ENCODE data around the gene TMSB4X.

TMSB4X gene

DNA sequence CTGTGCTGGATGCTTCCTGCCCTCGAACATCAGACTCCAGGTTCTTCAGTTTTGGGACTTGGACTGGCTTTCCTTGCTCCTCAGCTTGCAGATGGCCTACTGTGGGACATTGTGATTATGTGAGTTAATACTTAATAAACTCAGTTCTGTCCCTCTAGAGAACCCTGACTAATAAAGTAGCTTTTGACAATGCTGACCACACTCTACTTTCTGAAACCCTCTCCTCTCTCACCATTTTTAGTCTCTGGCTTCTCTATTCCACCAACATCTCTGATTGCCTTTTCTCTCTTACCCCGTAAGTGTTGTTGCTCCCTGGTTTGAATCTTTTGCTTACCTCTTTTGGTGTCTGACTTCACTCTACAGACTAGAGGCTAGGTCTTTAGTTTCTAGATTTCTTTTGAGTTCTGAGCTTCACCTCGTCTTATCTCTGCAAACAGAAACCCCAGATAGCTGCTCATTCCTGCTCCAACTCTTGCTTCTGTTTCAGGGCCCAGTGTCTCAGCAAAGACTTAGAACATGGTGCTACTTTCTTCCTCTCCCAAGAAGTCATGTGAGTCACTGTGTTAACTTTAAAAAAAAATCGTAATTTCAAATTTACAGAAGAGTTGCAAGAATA lies 11.4 kb downstream of the TMSB4X start:
- Histone ChIP-seq H3K4me3 (ENCODE audit: low read length) (no peak overlapping the region), H3K4me1 (ENCODE audit: control insufficient read depth, insufficient read depth, low read length) (no peaks in the 10 kb centered on the region; the same call in 1 of the 2 replicates), H3K36me3 (ENCODE audit: control insufficient read depth, insufficient read depth, low read length) (no peaks in the 10 kb centered on the region), H3K27me3 (ENCODE audit: control insufficient read depth, insufficient read depth, low read length) (no peaks in the 10 kb centered on the region), H3K27ac (ENCODE audit: low read length) (no peak overlapping the region), H3K9me3 (ENCODE audit: control insufficient read depth, insufficient read depth, low read length) (no peaks in the 10 kb centered on the region)
- DNase-seq (ENCODE audit: low read depth, low spot score), result no peak
- no CpG with 5 or more reads among the region's 4 CpGs for WGBS (ENCODE audit: insufficient coverage, insufficient read length)

DNA sequence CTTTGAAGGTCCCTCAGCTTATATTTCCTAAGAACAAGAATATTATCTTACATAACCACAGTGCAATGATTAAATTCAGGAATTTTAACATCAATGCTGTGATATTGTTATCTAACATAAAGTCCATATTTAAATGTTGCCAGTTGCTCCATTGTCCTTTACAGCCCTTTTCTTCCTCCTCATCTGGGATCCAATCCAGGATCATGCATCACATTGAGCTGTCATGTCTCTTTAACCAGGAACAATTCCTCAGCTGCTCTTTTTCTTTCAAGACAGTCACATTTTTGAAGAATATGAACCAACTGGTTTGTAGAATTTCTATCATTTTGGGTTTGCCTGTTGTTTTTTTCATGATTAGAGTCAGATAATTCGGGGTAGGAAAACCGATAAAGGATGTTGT lies 12.0 kb downstream of the TMSB4X start:
- Histone ChIP-seq H3K27ac (ENCODE audit: low read length) (no peak overlapping the region), H3K4me3 (ENCODE audit: low read length) (no peak overlapping the region), H3K4me1 (ENCODE audit: control insufficient read depth, insufficient read depth, low read length) (no peaks in the 10 kb centered on the region; the same call in 1 of the 2 replicates), H3K36me3 (ENCODE audit: control insufficient read depth, insufficient read depth, low read length) (no peaks in the 10 kb centered on the region), H3K27me3 (ENCODE audit: control insufficient read depth, insufficient read depth, low read length) (no peaks in the 10 kb centered on the region), H3K9me3 (ENCODE audit: control insufficient read depth, insufficient read depth, low read length) (no peaks in the 10 kb centered on the region)
- no CpG with 5 or more reads among the region's 2 CpGs for WGBS (ENCODE audit: insufficient coverage, insufficient read length)
- no peak for DNase-seq (ENCODE audit: low read depth, low spot score)

DNA sequence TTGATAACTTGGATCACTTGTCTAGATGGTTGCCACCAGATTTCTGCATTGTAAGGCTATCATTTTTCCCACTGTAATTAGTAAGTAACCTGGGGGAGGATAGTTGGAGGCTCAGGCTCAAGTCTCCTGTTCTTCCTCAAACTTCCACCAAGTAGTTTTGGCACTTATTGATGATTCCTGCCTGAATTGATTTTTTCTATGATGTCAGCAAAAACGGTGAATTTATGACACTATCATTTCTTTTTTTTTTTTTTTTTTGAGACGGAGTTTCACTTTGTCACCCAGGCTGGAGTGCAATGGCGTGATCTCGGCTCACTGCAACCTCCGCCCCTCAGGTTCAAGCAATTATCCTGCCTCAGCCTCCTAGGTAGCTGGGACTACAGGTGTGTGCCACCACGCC lies 12.4 kb downstream of the TMSB4X start:
- H3K27ac ChIP-seq (ENCODE audit: low read length), result no peak overlapping the region
- no peaks in the 10 kb centered on the region for H3K27me3 ChIP-seq (ENCODE audit: control insufficient read depth, insufficient read depth, low read length)
- no peak overlapping the region for H3K4me3 ChIP-seq (ENCODE audit: low read length)
- no peaks in the 10 kb centered on the region for H3K9me3 ChIP-seq (ENCODE audit: control insufficient read depth, insufficient read depth, low read length)
- DNase-seq (ENCODE audit: low read depth, low spot score), result no peak
- H3K36me3 ChIP-seq (ENCODE audit: control insufficient read depth, insufficient read depth, low read length), result no peaks in the 10 kb centered on the region
- WGBS (ENCODE audit: insufficient coverage, insufficient read length), result no CpG with 5 or more reads among the region's 6 CpGs
- no peaks in the 10 kb centered on the region; the same call in 1 of the 2 replicates for H3K4me1 ChIP-seq (ENCODE audit: control insufficient read depth, insufficient read depth, low read length)

DNA sequence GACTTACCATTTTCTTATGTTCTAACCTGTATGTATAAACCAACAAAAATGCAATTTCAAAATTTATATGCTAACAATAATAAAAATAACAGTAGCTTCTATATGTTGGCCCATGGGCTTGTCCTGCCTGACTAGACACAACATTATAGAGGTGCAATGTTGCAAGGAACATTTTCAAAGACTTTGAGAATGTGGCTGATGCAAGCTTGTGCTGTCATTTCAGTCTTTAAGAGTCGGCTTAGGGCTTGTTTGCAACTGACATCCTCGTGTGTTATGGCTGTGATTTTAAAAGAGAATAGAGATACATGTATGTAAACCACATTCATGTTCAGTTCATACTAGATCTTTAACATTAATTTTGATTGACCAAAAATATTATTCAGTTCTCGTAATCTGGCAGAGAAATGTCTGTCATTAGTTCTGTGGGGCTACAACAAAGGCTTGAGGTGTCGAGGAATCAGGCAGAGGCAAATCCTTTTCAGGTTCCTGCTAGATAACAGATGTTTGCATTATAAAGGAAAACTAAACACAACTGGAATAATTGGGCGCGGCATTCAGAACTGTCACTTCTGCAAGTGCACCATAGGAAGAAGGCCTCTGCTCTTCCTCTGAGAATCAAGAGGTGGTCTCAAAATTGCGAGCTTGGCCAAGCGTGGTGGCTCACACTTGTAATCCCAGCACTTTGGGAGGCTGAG lies 13.1 kb downstream of the TMSB4X start:
- WGBS (ENCODE audit: insufficient coverage, insufficient read length), result no CpG with 5 or more reads among the region's 8 CpGs

GRCh38 chrX:12988797-12989196 lies 13.9 kb downstream of the TMSB4X start:
- WGBS (ENCODE audit: insufficient coverage, insufficient read length), result no CpG with 5 or more reads among the region's 7 CpGs
- Histone ChIP-seq H3K9me3 (ENCODE audit: control insufficient read depth, insufficient read depth, low read length) (no peaks in the 10 kb centered on the region), H3K4me3 (ENCODE audit: low read length) (no peak overlapping the region), H3K4me1 (ENCODE audit: control insufficient read depth, insufficient read depth, low read length) (no peaks in the 10 kb centered on the region; the same call in 1 of the 2 replicates), H3K27ac (ENCODE audit: low read length) (no peak overlapping the region), H3K36me3 (ENCODE audit: control insufficient read depth, insufficient read depth, low read length) (no peaks in the 10 kb centered on the region), H3K27me3 (ENCODE audit: control insufficient read depth, insufficient read depth, low read length) (no peaks in the 10 kb centered on the region)
- no peak for DNase-seq (ENCODE audit: low read depth, low spot score)

More for the DNA sequence above, 13.1 kb downstream of the TMSB4X start:
- DNase-seq (ENCODE audit: low read depth, low spot score), result no peak
- H3K9me3 ChIP-seq (ENCODE audit: control insufficient read depth, insufficient read depth, low read length), result no peaks in the 10 kb centered on the region
- no peak overlapping the region for H3K27ac ChIP-seq (ENCODE audit: low read length)
- H3K4me3 ChIP-seq (ENCODE audit: low read length), result no peak overlapping the region
- H3K4me1 ChIP-seq (ENCODE audit: control insufficient read depth, insufficient read depth, low read length), result no peaks in the 10 kb centered on the region; the same call in 1 of the 2 replicates
- no peaks in the 10 kb centered on the region for H3K36me3 ChIP-seq (ENCODE audit: control insufficient read depth, insufficient read depth, low read length)
- no peaks in the 10 kb centered on the region for H3K27me3 ChIP-seq (ENCODE audit: control insufficient read depth, insufficient read depth, low read length)

DNA sequence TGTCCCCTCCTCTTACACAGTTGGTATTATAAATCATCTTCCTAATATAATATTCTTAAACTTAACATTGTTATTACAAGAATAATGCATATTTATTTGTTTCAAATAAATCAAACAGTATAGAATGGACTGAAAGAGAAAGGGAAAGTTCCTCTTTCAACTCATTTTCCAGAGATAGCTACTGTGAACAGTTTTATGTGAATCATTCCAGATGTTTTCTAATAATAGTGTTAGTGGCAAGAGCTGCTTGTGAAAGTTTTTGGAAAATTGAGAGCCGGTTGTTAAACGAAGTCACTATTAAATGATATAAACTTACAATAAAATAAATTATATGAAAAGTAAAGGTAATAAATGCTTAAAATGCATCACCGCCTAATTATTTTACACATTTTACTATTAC lies 14.6 kb downstream of the TMSB4X start:
- no peak for DNase-seq (ENCODE audit: low read depth, low spot score)
- Histone ChIP-seq H3K36me3 (ENCODE audit: control insufficient read depth, insufficient read depth, low read length) (no peaks in the 10 kb centered on the region), H3K4me3 (ENCODE audit: low read length) (no peak overlapping the region), H3K9me3 (ENCODE audit: control insufficient read depth, insufficient read depth, low read length) (no peaks in the 10 kb centered on the region), H3K27ac (ENCODE audit: low read length) (no peak overlapping the region), H3K4me1 (ENCODE audit: control insufficient read depth, insufficient read depth, low read length) (no peaks in the 10 kb centered on the region; the same call in 1 of the 2 replicates), H3K27me3 (ENCODE audit: control insufficient read depth, insufficient read depth, low read length) (no peaks in the 10 kb centered on the region)
- WGBS (ENCODE audit: insufficient coverage, insufficient read length), result no CpG with 5 or more reads among the region's 3 CpGs

- Histone ChIP-seq H3K4me1 (ENCODE audit: control insufficient read depth, insufficient read depth, low read length) (no peaks in the 10 kb centered on the region; the same call in 1 of the 2 replicates), H3K36me3 (ENCODE audit: control insufficient read depth, insufficient read depth, low read length) (no peaks in the 10 kb centered on the region), H3K27ac (ENCODE audit: low read length) (no peak overlapping the region), H3K4me3 (ENCODE audit: low read length) (no peak overlapping the region), H3K9me3 (ENCODE audit: control insufficient read depth, insufficient read depth, low read length) (no peaks in the 10 kb centered on the region), H3K27me3 (ENCODE audit: control insufficient read depth, insufficient read depth, low read length) (no peaks in the 10 kb centered on the region)
- WGBS (ENCODE audit: insufficient coverage, insufficient read length), result no CpG with 5 or more reads among the region's 3 CpGs
- no peak for DNase-seq (ENCODE audit: low read depth, low spot score)
These were observed 16.7 kb downstream of the TMSB4X start for GRCh38 chrX:12991575-12991974.

DNA sequence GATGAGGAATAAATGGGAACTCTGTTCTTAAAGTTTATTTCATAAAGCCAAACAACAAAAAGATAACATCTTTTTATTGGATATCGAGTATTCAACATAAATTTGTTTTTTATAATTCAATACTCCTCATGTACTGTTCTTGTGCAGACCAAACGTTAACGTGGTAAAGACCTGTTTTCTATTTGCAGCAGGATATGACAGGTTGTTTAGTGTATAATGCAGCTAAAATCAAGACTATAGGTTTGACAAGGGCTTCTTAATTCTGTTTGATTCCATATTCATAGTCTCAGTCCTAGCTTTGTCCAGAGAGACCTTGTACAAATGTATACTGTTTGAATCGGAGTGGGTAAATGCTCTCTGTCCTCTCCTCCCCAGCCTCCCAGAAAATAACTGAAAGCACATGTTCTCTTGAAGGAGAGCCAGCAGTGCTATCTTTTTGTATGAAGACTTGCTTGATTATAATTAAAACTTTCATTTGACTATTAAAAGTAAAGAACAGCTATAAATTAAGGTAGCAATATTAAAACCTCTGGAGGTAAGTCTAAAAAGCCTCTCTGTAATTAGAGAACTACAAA lies 17.7 kb downstream of the TMSB4X start:
- DNase-seq (ENCODE audit: low read depth, low spot score), result no peak
- no peak overlapping the region for H3K4me3 ChIP-seq (ENCODE audit: low read length)
- no peaks in the 10 kb centered on the region for H3K36me3 ChIP-seq (ENCODE audit: control insufficient read depth, insufficient read depth, low read length)
- whole genome bisulfite sequencing (ENCODE audit: insufficient coverage, insufficient read length), result no CpG with 5 or more reads among the region's 4 CpGs
- H3K27me3 ChIP-seq (ENCODE audit: control insufficient read depth, insufficient read depth, low read length), result no peaks in the 10 kb centered on the region
- no peaks in the 10 kb centered on the region; the same call in 1 of the 2 replicates for H3K4me1 ChIP-seq (ENCODE audit: control insufficient read depth, insufficient read depth, low read length)
- H3K9me3 ChIP-seq (ENCODE audit: control insufficient read depth, insufficient read depth, low read length), result no peaks in the 10 kb centered on the region
- H3K27ac ChIP-seq (ENCODE audit: low read length), result no peak overlapping the region

- Histone ChIP-seq H3K27ac (ENCODE audit: low read length) (no peak overlapping the region), H3K27me3 (ENCODE audit: control insufficient read depth, insufficient read depth, low read length) (no peaks in the 10 kb centered on the region), H3K36me3 (ENCODE audit: control insufficient read depth, insufficient read depth, low read length) (no peaks in the 10 kb centered on the region), H3K4me1 (ENCODE audit: control insufficient read depth, insufficient read depth, low read length) (peaks cover 3% of the 10 kb centered on the region; the same call in 1 of the 2 replicates), H3K9me3 (ENCODE audit: control insufficient read depth, insufficient read depth, low read length) (no peaks in the 10 kb centered on the region), H3K4me3 (ENCODE audit: low read length) (no peak overlapping the region)
- no peak for DNase-seq (ENCODE audit: low read depth, low spot score)
- no CpG with 5 or more reads among the region's 1 CpG for WGBS (ENCODE audit: insufficient coverage, insufficient read length)
These were observed 18.9 kb downstream of the TMSB4X start for GRCh38 chrX:12993826-12994225.

DNA sequence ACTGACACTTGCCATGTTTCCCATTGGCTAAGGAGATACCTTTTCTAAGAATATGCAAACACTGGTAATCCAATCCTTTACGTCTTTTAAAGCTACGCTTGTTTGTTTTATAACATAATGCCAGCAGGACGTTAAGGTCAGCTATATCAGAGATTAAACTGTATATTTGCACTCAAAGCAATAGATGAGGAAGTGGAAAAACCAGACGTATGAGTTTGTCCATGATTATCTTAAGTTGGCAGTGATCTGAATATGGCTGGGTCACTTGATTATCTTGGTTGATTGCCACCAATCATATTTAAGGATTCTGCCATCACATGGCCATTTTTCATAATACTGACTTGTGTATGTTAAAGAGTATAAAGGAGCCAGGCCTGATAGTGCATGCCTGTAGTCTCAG lies 19.4 kb downstream of the TMSB4X start:
- Histone ChIP-seq H3K27me3 (ENCODE audit: control insufficient read depth, insufficient read depth, low read length) (no peaks in the 10 kb centered on the region), H3K9me3 (ENCODE audit: control insufficient read depth, insufficient read depth, low read length) (no peaks in the 10 kb centered on the region), H3K36me3 (ENCODE audit: control insufficient read depth, insufficient read depth, low read length) (no peaks in the 10 kb centered on the region), H3K4me1 (ENCODE audit: control insufficient read depth, insufficient read depth, low read length) (peaks cover 3% of the 10 kb centered on the region; the same call in 1 of the 2 replicates), H3K4me3 (ENCODE audit: low read length) (no peak overlapping the region), H3K27ac (ENCODE audit: low read length) (no peak overlapping the region)
- no CpG with 5 or more reads among the region's 4 CpGs for WGBS (ENCODE audit: insufficient coverage, insufficient read length)
- DNase-seq (ENCODE audit: low read depth, low spot score), result no peak
